AG09319 (cell line): ENCODE data around the gene KCNH8.

Experiments
- DNase-seq: peaks from one replicate; pipeline ENCODE4 v3.0.0-alpha.2; 2010; ENCODE audit warnings: low read depth; ENCODE audit errors: extremely low read depth
- TF ChIP-seq, protein P1 (sequence below): IDR thresholded peaks from 2 replicates; pipeline ENCODE4 v1.5.1; 2011; ENCODE audit warnings: low read depth, mild to moderate bottlenecking, inconsistent platforms, low read length, moderate library complexity

KCNH8 gene

GRCh38 chr3:19348941-19349564, 200.7 kb downstream of the KCNH8 start:
- DNase-seq = no peak
- TF ChIP-seq, protein P1, sequence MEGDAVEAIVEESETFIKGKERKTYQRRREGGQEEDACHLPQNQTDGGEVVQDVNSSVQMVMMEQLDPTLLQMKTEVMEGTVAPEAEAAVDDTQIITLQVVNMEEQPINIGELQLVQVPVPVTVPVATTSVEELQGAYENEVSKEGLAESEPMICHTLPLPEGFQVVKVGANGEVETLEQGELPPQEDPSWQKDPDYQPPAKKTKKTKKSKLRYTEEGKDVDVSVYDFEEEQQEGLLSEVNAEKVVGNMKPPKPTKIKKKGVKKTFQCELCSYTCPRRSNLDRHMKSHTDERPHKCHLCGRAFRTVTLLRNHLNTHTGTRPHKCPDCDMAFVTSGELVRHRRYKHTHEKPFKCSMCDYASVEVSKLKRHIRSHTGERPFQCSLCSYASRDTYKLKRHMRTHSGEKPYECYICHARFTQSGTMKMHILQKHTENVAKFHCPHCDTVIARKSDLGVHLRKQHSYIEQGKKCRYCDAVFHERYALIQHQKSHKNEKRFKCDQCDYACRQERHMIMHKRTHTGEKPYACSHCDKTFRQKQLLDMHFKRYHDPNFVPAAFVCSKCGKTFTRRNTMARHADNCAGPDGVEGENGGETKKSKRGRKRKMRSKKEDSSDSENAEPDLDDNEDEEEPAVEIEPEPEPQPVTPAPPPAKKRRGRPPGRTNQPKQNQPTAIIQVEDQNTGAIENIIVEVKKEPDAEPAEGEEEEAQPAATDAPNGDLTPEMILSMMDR = peak; percentile 10; the same call in 1 of the 2 replicates

DNA sequence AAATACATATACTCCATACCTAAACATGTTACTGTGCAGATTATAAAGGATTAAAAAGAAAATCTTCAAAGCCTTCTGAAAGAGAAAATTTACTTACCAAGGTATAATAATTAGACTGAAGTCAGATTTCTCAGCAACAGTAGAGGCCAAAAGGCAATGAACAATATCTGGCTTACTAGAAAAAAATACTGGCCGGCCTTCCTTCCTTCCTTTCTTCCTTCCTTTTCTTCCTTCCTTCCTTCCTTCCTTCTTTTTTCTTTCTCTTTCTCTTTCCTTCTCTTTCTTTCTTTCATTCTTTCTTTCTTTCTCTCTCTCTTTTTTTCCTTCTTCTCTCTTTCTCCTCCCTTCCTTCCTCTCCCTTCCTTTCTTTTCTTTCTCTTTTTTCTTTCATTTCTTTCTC, 209.6 kb downstream of the KCNH8 start:
- DNase-seq = no peak
- TF ChIP-seq, protein P1 = no peak

- no peak for DNase-seq
- TF ChIP-seq, protein P1 = no peak
Observed at GRCh38 chr3:19363071-19363470, 214.8 kb downstream of the KCNH8 start.

DNA sequence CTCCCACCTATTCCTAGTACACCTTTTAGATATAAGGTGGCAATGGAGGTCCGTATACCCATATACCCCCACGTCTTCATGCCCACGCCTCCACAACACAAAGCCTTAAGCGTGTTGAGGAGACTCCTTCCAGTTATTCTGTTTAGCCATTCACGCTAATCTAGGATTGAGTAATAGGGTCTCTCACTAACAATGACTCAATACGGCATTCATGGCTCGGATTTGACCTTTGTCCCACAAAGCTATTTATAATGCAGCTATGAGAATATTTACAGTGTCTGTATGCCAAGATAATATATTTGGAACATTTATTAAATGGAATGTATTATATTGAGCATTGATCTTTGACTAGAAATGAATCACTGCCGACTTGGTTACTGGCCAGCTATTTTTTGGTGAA, 215.8 kb downstream of the KCNH8 start:
- DNase-seq = no peak
- TF ChIP-seq, protein P1 = no peak

- TF ChIP-seq, protein P1 = no peak
Observed at GRCh38 chr3:19365471-19365870, 217.2 kb downstream of the KCNH8 start.

GRCh38 chr3:19384868-19385267, 236.6 kb downstream of the KCNH8 start:
- TF ChIP-seq, protein P1 = no peak
- no peak for DNase-seq

More at GRCh38 chr3:19365471-19365870, 217.2 kb downstream of the KCNH8 start:
- DNase-seq = no peak

DNA sequence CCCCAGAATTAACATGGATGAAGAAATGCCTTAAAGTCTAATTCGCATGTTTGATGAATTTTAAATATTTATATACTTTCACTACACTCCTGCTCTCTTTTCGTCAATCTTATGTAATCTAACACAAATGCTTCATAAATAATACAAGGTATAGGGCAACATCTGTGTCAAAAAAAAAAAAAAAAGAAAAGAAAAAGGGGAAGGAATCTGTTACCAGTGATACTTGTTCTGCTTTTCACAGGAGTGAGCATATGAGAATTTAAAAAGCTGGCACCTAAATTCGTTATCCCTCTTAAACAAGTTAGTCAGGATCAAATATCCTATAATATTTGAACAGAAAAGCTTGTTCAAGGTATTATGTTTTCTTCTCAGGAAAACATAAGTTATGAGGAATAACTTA, 243.8 kb downstream of the KCNH8 start:
- TF ChIP-seq, protein P1 = no peak
- no peak for DNase-seq
